CD8-positive, alpha-beta memory T cell (primary cell): ENCODE results near the gene FAP. TPM values are rescaled to one million over a fixed set of nuclear protein-coding genes. Genes with fewer than 3 reads are reported as not detected.
A peak's percentile ranks its signal among the peaks of the same experiment; 100 is the strongest.

ENCODE experiments used
- CTCF ChIA-PET: fragments of 350-600 bp; sonication (Branson Sonifier 250); formaldehyde crosslinking; loops from one replicate; lab custom pipeline; 2021; ENCODE audit warnings: antibody characterized with exemption; lab: Charles Lee
- POLR2A ChIA-PET: fragments of 350-600 bp; sonication (Branson Sonifier 250); formaldehyde crosslinking; loops from one replicate; lab custom pipeline; 2021; ENCODE audit warnings: antibody characterized with exemption; lab: Charles Lee
- DNase-seq, 5 donors: peaks; one replicate each; pipeline versions ENCODE4 v3.0.0 to v3.0.0-alpha.2; 2020 to 2022; ENCODE audit warnings: mixed read lengths in 1 of 5
- H3K27ac ChIP-seq: one replicate; pipeline ENCODE4 v1.7.0; 2013; ENCODE audit warnings: low read depth, mild to moderate bottlenecking, low read length, moderate library complexity
- H3K27me3 ChIP-seq: 2 replicates; pipeline ENCODE4 v1.7.0; 2013; ENCODE audit warnings: low read length, mild to moderate bottlenecking; ENCODE audit not compliant: insufficient read depth, poor library complexity, severe bottlenecking
- H3K36me3 ChIP-seq: 2 replicates; pipeline ENCODE4 v1.7.0; 2013; ENCODE audit warnings: mild to moderate bottlenecking, low read length, moderate library complexity; ENCODE audit not compliant: insufficient read depth
- H3K4me1 ChIP-seq: 2 replicates; pipeline ENCODE4 v1.7.0; 2013; ENCODE audit warnings: mild to moderate bottlenecking, low read length, moderate library complexity; ENCODE audit not compliant: insufficient read depth
- H3K4me3 ChIP-seq: 2 replicates; pipeline ENCODE4 v1.7.0; 2013; ENCODE audit warnings: mild to moderate bottlenecking, low read length
- H3K9me3 ChIP-seq: 2 replicates; pipeline ENCODE4 v1.7.0; 2013; ENCODE audit warnings: mild to moderate bottlenecking, low read length
- H3K27ac Mint-ChIP-seq, 8 donors: one replicate each; pipeline ENCODE4 v1.8.0; 2020 to 2021; ENCODE audit warnings: mixed read lengths in 8 of 8, mild to moderate bottlenecking in 6 of 8, inconsistent platforms in 3 of 8, moderate library complexity in 3 of 8
- H3K27me3 Mint-ChIP-seq, 2 donors: one replicate each; pipeline ENCODE4 v1.8.0; 2020 to 2021; ENCODE audit warnings: mixed read lengths in 2 of 2, mild to moderate bottlenecking in 1 of 2, moderate library complexity in 1 of 2
- H3K36me3 Mint-ChIP-seq, 3 donors: one replicate each; pipeline ENCODE4 v1.8.0; 2020 to 2021; ENCODE audit warnings: mixed read lengths in 3 of 3, inconsistent platforms in 1 of 3, mild to moderate bottlenecking in 1 of 3
- H3K4me1 Mint-ChIP-seq, 3 donors: one replicate each; pipeline ENCODE4 v1.8.0; 2020 to 2021; ENCODE audit warnings: mixed read lengths in 3 of 3, inconsistent platforms in 1 of 3, mild to moderate bottlenecking in 1 of 3
- H3K4me3 Mint-ChIP-seq, 7 donors: one replicate each; pipeline ENCODE4 v1.8.0; 2020 to 2021; ENCODE audit warnings: mixed read lengths in 7 of 7, mild to moderate bottlenecking in 6 of 7, moderate library complexity in 4 of 7, inconsistent platforms in 2 of 7
- H3K9me3 Mint-ChIP-seq, 5 donors: one replicate each; pipeline ENCODE4 v1.8.0; 2020 to 2022; ENCODE audit warnings: mixed read lengths in 5 of 5, mild to moderate bottlenecking in 3 of 5, moderate library complexity in 2 of 5, inconsistent platforms in 1 of 5
- polyA plus RNA-seq: library from polyadenylated mRNA; unstranded; fragments of 300-500 nt; fragmentation: Illumina TruSeq; gene quantifications from one replicate; pipeline ENCODE4 v1.2.3, GENCODE V29; 2021
- total RNA-seq, 2 experiments: library from RNA; stranded (reverse); gene quantifications; one replicate each; pipeline ENCODE4 v1.2.3, GENCODE V29; 2021

Gene FAP
- total and polyA plus RNA-seq, 3 experiments from 2014 or later = not detected

GRCh38 chr2:162199913-162200312 lies 43.3 kb downstream of the FAP start:
- no peak overlapping the region for H3K4me3 ChIP-seq
- Mint-ChIP-seq H3K27me3 (peaks cover 3 to 57% of the 10 kb centered on the region in 2 donors), H3K9me3 (no peaks in the 10 kb centered on the region), H3K27ac (no peak overlapping the region), H3K36me3 (no peaks in the 10 kb centered on the region), H3K4me1 (no peaks in the 10 kb centered on the region), H3K4me3 (no peak overlapping the region)
- no peaks in the 10 kb centered on the region for H3K9me3 ChIP-seq
- no peaks in the 10 kb centered on the region for H3K36me3 ChIP-seq
- no peaks in the 10 kb centered on the region for H3K4me1 ChIP-seq
- ChIA-PET CTCF (no interaction called here), POLR2A (no interaction called here)
- no peaks in the 10 kb centered on the region for H3K27me3 ChIP-seq
- H3K27ac ChIP-seq = no peak overlapping the region
- no peak for DNase-seq

- Mint-ChIP-seq H3K27ac (no peak overlapping the region), H3K4me3 (no peak overlapping the region), H3K36me3 (no peaks in the 10 kb centered on the region), H3K9me3 (no peaks in the 10 kb centered on the region), H3K27me3 (peaks cover 6 to 66% of the 10 kb centered on the region in 2 donors), H3K4me1 (no peaks in the 10 kb centered on the region)
- Histone ChIP-seq H3K27me3 (no peaks in the 10 kb centered on the region), H3K36me3 (no peaks in the 10 kb centered on the region), H3K27ac (no peak overlapping the region), H3K9me3 (no peaks in the 10 kb centered on the region), H3K4me1 (no peaks in the 10 kb centered on the region), H3K4me3 (no peak overlapping the region)
- DNase-seq = no peak
- ChIA-PET POLR2A (no interaction called here), CTCF (no interaction called here)
Measured at GRCh38 chr2:162198239-162198638, 45.0 kb downstream of the FAP start.

- Mint-ChIP-seq H3K4me1 (no peaks in the 10 kb centered on the region), H3K9me3 (no peaks in the 10 kb centered on the region), H3K27ac (no peak overlapping the region), H3K36me3 (no peaks in the 10 kb centered on the region), H3K27me3 (peaks cover 9 to 71% of the 10 kb centered on the region in 2 donors), H3K4me3 (no peak overlapping the region)
- POLR2A ChIA-PET = no interaction called here
- Histone ChIP-seq H3K4me3 (no peak overlapping the region), H3K27me3 (no peaks in the 10 kb centered on the region), H3K9me3 (no peaks in the 10 kb centered on the region), H3K4me1 (no peaks in the 10 kb centered on the region), H3K36me3 (no peaks in the 10 kb centered on the region), H3K27ac (no peak overlapping the region)
- CTCF ChIA-PET = interaction anchor here (1.3 kb wide), 1 partner anchor 23 kb away, joined by 3 read pairs; no protein-coding TSS in a partner anchor
- no peak for DNase-seq
Measured at GRCh38 chr2:162197069-162197825, 46.0 kb downstream of the FAP start.

- Mint-ChIP-seq H3K4me1 (no peaks in the 10 kb centered on the region), H3K27ac (no peak overlapping the region), H3K9me3 (no peaks in the 10 kb centered on the region), H3K4me3 (no peak overlapping the region), H3K27me3 (peaks cover 9 to 74% of the 10 kb centered on the region in 2 donors), H3K36me3 (no peaks in the 10 kb centered on the region)
- no peak for DNase-seq
- H3K9me3 ChIP-seq = no peaks in the 10 kb centered on the region
- POLR2A ChIA-PET = no interaction called here
- CTCF ChIA-PET = interaction anchor here (1.3 kb wide), 1 partner anchor 24 kb away, joined by 3 read pairs; no protein-coding TSS in a partner anchor
- no peaks in the 10 kb centered on the region for H3K27me3 ChIP-seq
- no peak overlapping the region for H3K27ac ChIP-seq
- H3K36me3 ChIP-seq = no peaks in the 10 kb centered on the region
- no peak overlapping the region for H3K4me3 ChIP-seq
- H3K4me1 ChIP-seq = no peaks in the 10 kb centered on the region
Measured at GRCh38 chr2:162196638-162197037, 46.6 kb downstream of the FAP start.

- Histone ChIP-seq H3K27me3 (no peaks in the 10 kb centered on the region), H3K4me1 (no peaks in the 10 kb centered on the region), H3K4me3 (no peak overlapping the region), H3K27ac (no peak overlapping the region), H3K9me3 (no peaks in the 10 kb centered on the region), H3K36me3 (no peaks in the 10 kb centered on the region)
- no peaks in the 10 kb centered on the region for H3K4me1 Mint-ChIP-seq
- CTCF ChIA-PET = no interaction called here
- DNase-seq = no peak
- peaks cover 8 to 31% of the 10 kb centered on the region in 2 donors for H3K27me3 Mint-ChIP-seq
- no peaks in the 10 kb centered on the region for H3K9me3 Mint-ChIP-seq
- peak overlapping the region in 1 of 8 donors; percentile 3 for H3K27ac Mint-ChIP-seq
- POLR2A ChIA-PET = no interaction called here
- H3K36me3 Mint-ChIP-seq = peaks cover 0 to 1% (median 0%) of the 10 kb centered on the region in 3 donors
- H3K4me3 Mint-ChIP-seq = no peak overlapping the region
Measured at GRCh38 chr2:162188451-162188850, 54.8 kb downstream of the FAP start.

GRCh38 chr2:162185541-162186232 lies 57.6 kb downstream of the FAP start:
- Histone ChIP-seq H3K27ac (no peak overlapping the region), H3K4me3 (no peak overlapping the region), H3K36me3 (no peaks in the 10 kb centered on the region), H3K27me3 (no peaks in the 10 kb centered on the region), H3K4me1 (no peaks in the 10 kb centered on the region), H3K9me3 (no peaks in the 10 kb centered on the region)
- ChIA-PET CTCF (no interaction called here), POLR2A (no interaction called here)
- DNase-seq = no peak
- H3K9me3 Mint-ChIP-seq = peaks cover 0 to 1% (median 0%) of the 10 kb centered on the region in 5 donors
- H3K36me3 Mint-ChIP-seq = peaks cover 0 to 1% (median 0%) of the 10 kb centered on the region in 3 donors
- no peaks in the 10 kb centered on the region for H3K4me1 Mint-ChIP-seq
- peaks cover 5 to 13% of the 10 kb centered on the region in 2 donors for H3K27me3 Mint-ChIP-seq
- no peak overlapping the region for H3K4me3 Mint-ChIP-seq
- no peak overlapping the region for H3K27ac Mint-ChIP-seq

- Mint-ChIP-seq H3K4me1 (no peaks in the 10 kb centered on the region), H3K27ac (no peak overlapping the region), H3K36me3 (peaks cover 0 to 1% (median 0%) of the 10 kb centered on the region in 3 donors), H3K27me3 (peaks cover 5 to 13% of the 10 kb centered on the region in 2 donors), H3K4me3 (no peak overlapping the region), H3K9me3 (peaks cover 0 to 1% (median 0%) of the 10 kb centered on the region in 5 donors)
- no peaks in the 10 kb centered on the region for H3K27me3 ChIP-seq
- CTCF ChIA-PET = no interaction called here
- POLR2A ChIA-PET = no interaction called here
- no peak overlapping the region for H3K4me3 ChIP-seq
- no peak for DNase-seq
- H3K27ac ChIP-seq = no peak overlapping the region
- H3K36me3 ChIP-seq = no peaks in the 10 kb centered on the region
- no peaks in the 10 kb centered on the region for H3K9me3 ChIP-seq
- no peaks in the 10 kb centered on the region for H3K4me1 ChIP-seq
Measured at GRCh38 chr2:162184821-162185450, 58.3 kb downstream of the FAP start.

GRCh38 chr2:162184359-162184758 lies 58.9 kb downstream of the FAP start:
- POLR2A ChIA-PET = no interaction called here
- Mint-ChIP-seq H3K4me3 (no peak overlapping the region), H3K4me1 (no peaks in the 10 kb centered on the region), H3K9me3 (peaks cover 0 to 1% (median 0%) of the 10 kb centered on the region in 5 donors), H3K27me3 (peaks cover 5 to 16% of the 10 kb centered on the region in 2 donors), H3K36me3 (peaks cover 0 to 1% (median 0%) of the 10 kb centered on the region in 3 donors), H3K27ac (no peak overlapping the region)
- no peak overlapping the region for H3K27ac ChIP-seq
- H3K36me3 ChIP-seq = no peaks in the 10 kb centered on the region
- H3K4me1 ChIP-seq = no peaks in the 10 kb centered on the region
- CTCF ChIA-PET = no interaction called here
- no peaks in the 10 kb centered on the region for H3K9me3 ChIP-seq
- H3K4me3 ChIP-seq = no peak overlapping the region
- H3K27me3 ChIP-seq = no peaks in the 10 kb centered on the region
- no peak for DNase-seq
